DMS 273 (cell line): ENCODE results near the gene TNMD.

ENCODE experiments used
- DNase-seq: peaks from one replicate; lab custom pipeline; 2025; ENCODE audit not compliant: unreplicated experiment; lab: John Stamatoyannopoulos, UW

Gene TNMD

GRCh38 chrX:100643956-100644860 is 59.5 kb downstream of the TNMD start, which contains the start of gene SRPX2:
SRPX2 (plus strand) TSS chrX:100644199; CDS start chrX:100646323, 2,124 bp downstream.
- no peak for DNase-seq

GRCh38 chrX:100645106-100645505 is 60.4 kb downstream of the TNMD start:
- no peak for DNase-seq

- no peak for DNase-seq
Observed at GRCh38 chrX:100647095-100647494, 62.4 kb downstream of the TNMD start.

GRCh38 chrX:100647739-100648138 is 63.0 kb downstream of the TNMD start:
- DNase-seq: no peak

- DNase-seq: peak; percentile 74
Observed at GRCh38 chrX:100648458-100649417, 64.0 kb downstream of the TNMD start.
